Testis (tissue), 3 donors: ENCODE results near the gene DRGX. TPM values are rescaled to one million over a fixed set of nuclear protein-coding genes. Genes with fewer than 3 reads are reported as not detected.

Experiments
- DNase-seq: peaks from one replicate; pipeline ENCODE4 v3.0.0-alpha.2; 2019
- H3K27ac ChIP-seq, 2 donors: fragments of 200-600 bp; sonication (generic); one replicate each; pipeline ENCODE4 v1.5.1; 2019
- H3K27me3 ChIP-seq: fragments of 200-600 bp; sonication (generic); one replicate; pipeline ENCODE4 v1.5.1; 2019
- H3K36me3 ChIP-seq: fragments of 200-600 bp; sonication (generic); one replicate; pipeline ENCODE4 v1.5.1; 2017; ENCODE audit warnings: low read depth; ENCODE audit errors: missing control alignments
- H3K4me1 ChIP-seq: fragments of 200-600 bp; sonication (generic); one replicate; pipeline ENCODE4 v1.5.1; 2019
- H3K4me3 ChIP-seq, 2 donors: fragments of 200-600 bp; sonication (generic); one replicate each; pipeline ENCODE4 v1.5.1; 2017 to 2019
- H3K9me3 ChIP-seq: fragments of 200-600 bp; sonication (generic); one replicate; pipeline ENCODE4 v1.5.1; 2017
- POLR2A ChIP-seq: fragments of 450-650 bp; IDR thresholded peaks from one replicate; pipeline ENCODE4 v1.6.1; 2017; ENCODE audit warnings: antibody characterized with exemption, mild to moderate bottlenecking, moderate library complexity
- WGBS, 2 donors: methylation state at CpG; one replicate each; pipeline ENCODE4 v1.1.5; 2018; 5-methylcytosine and 5-hydroxymethylcytosine counted together
- intact Hi-C: fragments of 100-400 bp; cut with DNase I; formaldehyde crosslinking; loops from one replicate; pipeline ENCODE4 v1.15.1; 2023; ENCODE audit warnings: low total_unique reads
- polyA plus RNA-seq: library from polyadenylated mRNA; stranded (reverse); fragments of 350-450 nt; fragmentation: Illumina TruSeq; extraction: RNeasy Lipid Tissue Mini Kit (QIAGEN cat#74804); gene quantifications from one replicate; pipeline ENCODE4 v1.2.3, GENCODE V29; 2014; ENCODE audit warnings: low read depth, low replicate concordance; ENCODE audit not compliant: insufficient read depth
- total RNA-seq, 2 donors: library from RNA; depleted of rRNA; stranded (reverse); fragments of >200 nt; gene quantifications; one replicate each; pipeline ENCODE4 v1.2.3, GENCODE V29; 2016
- TF ChIP-seq, protein P1 (sequence below), 3 experiments: fragments of 450-650 bp in 2 of 3; fragments of 200-600 bp in 1 of 3; sonication (generic) in 1 of 3; IDR thresholded peaks; one replicate each; pipeline ENCODE4 v1.5.1; 2016 to 2019; ENCODE audit warnings: antibody characterized with exemption in 3 of 3, mild to moderate bottlenecking in 2 of 3, moderate library complexity in 1 of 3

The DRGX gene
- total and polyA plus RNA-seq, 3 donors from 2014 or later, result 0.33 TPM; not detected in 2

- H3K4me3 ChIP-seq, result no peak overlapping the region
- 66 to 71% methylated on average over 3 to 5 of the region's 5 CpGs for WGBS, 2 donors
- TF ChIP-seq POLR2A, result no peak
- TF ChIP-seq, protein P1, sequence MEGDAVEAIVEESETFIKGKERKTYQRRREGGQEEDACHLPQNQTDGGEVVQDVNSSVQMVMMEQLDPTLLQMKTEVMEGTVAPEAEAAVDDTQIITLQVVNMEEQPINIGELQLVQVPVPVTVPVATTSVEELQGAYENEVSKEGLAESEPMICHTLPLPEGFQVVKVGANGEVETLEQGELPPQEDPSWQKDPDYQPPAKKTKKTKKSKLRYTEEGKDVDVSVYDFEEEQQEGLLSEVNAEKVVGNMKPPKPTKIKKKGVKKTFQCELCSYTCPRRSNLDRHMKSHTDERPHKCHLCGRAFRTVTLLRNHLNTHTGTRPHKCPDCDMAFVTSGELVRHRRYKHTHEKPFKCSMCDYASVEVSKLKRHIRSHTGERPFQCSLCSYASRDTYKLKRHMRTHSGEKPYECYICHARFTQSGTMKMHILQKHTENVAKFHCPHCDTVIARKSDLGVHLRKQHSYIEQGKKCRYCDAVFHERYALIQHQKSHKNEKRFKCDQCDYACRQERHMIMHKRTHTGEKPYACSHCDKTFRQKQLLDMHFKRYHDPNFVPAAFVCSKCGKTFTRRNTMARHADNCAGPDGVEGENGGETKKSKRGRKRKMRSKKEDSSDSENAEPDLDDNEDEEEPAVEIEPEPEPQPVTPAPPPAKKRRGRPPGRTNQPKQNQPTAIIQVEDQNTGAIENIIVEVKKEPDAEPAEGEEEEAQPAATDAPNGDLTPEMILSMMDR (IDR thresholded peaks at IDR 0.05), result no peak
- H3K27ac ChIP-seq, result no peak overlapping the region
- DNase-seq, result no peak
- H3K36me3 ChIP-seq, result no peaks in the 10 kb centered on the region
- no peaks in the 10 kb centered on the region for H3K27me3 ChIP-seq
- intact Hi-C loops, result no loop called here
- H3K9me3 ChIP-seq, result no peaks in the 10 kb centered on the region
- H3K4me1 ChIP-seq, result no peaks in the 10 kb centered on the region
Observed at GRCh38 chr10:49407151-49407550, 11.3 kb upstream of the DRGX start.

- Histone ChIP-seq H3K4me1 (no peaks in the 10 kb centered on the region), H3K27me3 (no peaks in the 10 kb centered on the region), H3K9me3 (no peaks in the 10 kb centered on the region), H3K4me3 (no peak overlapping the region), H3K27ac (no peak overlapping the region), H3K36me3 (no peaks in the 10 kb centered on the region)
- TF ChIP-seq POLR2A, result no peak
- TF ChIP-seq, protein P1 (IDR thresholded peaks at IDR 0.05), result no peak
- 58 to 72% methylated on average over 2 to 8 of the region's 8 CpGs for WGBS, 2 donors
- no peak for DNase-seq
- intact Hi-C loops, result no loop called here
Observed at GRCh38 chr10:49404321-49404878, 8.5 kb upstream of the DRGX start.

- 73 to 82% methylated on average over 3 of the region's 3 CpGs for WGBS, 2 donors
- no peak for DNase-seq
- Histone ChIP-seq H3K4me1 (no peaks in the 10 kb centered on the region), H3K27me3 (no peaks in the 10 kb centered on the region), H3K9me3 (no peaks in the 10 kb centered on the region), H3K4me3 (no peak overlapping the region), H3K27ac (no peak overlapping the region), H3K36me3 (no peaks in the 10 kb centered on the region)
- intact Hi-C loops, result no loop called here
- no peak for TF ChIP-seq POLR2A
- TF ChIP-seq, protein P1 (IDR thresholded peaks at IDR 0.05), result no peak
Observed at GRCh38 chr10:49403363-49403762, 7.5 kb upstream of the DRGX start.

GRCh38 chr10:49400365-49400764 lies 4.5 kb upstream of the DRGX start:
- Histone ChIP-seq H3K36me3 (no peaks in the 10 kb centered on the region), H3K4me3 (no peak overlapping the region), H3K27ac (no peak overlapping the region), H3K9me3 (no peaks in the 10 kb centered on the region), H3K4me1 (peaks cover 4% of the 10 kb centered on the region), H3K27me3 (no peaks in the 10 kb centered on the region)
- no peak for DNase-seq
- intact Hi-C loops, result no loop called here
- TF ChIP-seq POLR2A, result no peak
- TF ChIP-seq, protein P1 (IDR thresholded peaks at IDR 0.05), result no peak
- 74 to 84% methylated on average over 2 of the region's 2 CpGs for WGBS, 2 donors

DNA sequence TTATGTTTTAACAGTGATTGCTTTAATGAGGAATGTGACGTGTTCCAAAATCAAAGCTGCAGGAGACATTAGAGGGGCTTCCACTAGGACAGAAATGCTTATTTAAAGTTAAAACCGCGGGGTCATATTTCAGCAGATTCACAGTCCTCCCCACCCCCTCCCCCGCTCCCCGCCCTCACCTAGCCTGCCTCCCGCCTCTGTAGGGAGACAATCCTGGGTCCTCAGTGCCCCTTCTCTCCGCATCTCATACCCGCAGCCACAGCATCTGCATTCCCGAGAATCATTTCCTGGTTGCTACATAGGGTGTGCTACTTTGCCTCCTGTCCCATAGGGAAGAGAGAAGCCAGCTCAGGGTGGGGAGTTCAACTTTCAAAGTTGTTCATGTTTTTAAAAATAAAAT lies 3.1 kb upstream of the DRGX start:
- no peak for DNase-seq
- 4 to 8% methylated on average over 8 to 9 of the region's 9 CpGs for WGBS, 2 donors
- no peak for TF ChIP-seq POLR2A

More for the DNA sequence above, 3.1 kb upstream of the DRGX start:
- Histone ChIP-seq H3K4me1 (peaks cover 4% of the 10 kb centered on the region), H3K27ac (no peak overlapping the region), H3K9me3 (no peaks in the 10 kb centered on the region), H3K27me3 (no peaks in the 10 kb centered on the region), H3K36me3 (no peaks in the 10 kb centered on the region), H3K4me3 (no peak overlapping the region)
- intact Hi-C loops, result no loop called here
